ENCODE data around the gene LMAN2L.
"Not testable (repeated sequence)": the region's sequence is repeated elsewhere in the genome, so short reads cannot be mapped to it uniquely, and the experiment has no call there.

LMAN2L gene

GRCh38 chr2:96681540-96681939 lies 58.3 kb downstream of the LMAN2L start:
- no peaks in the 10 kb centered on the region for H3K27me3 ChIP-seq (replicated peaks in 2 of 5; ENCODE audit: control insufficient read depth in 4 of 5, insufficient read depth in 5 of 5, low read length in 4 of 5)
- 93% methylated on average over 3 of the region's 4 CpGs for WGBS (ENCODE audit: insufficient coverage)

GRCh38 chr2:96680561-96681141 lies 59.2 kb downstream of the LMAN2L start:
- no peaks in the 10 kb centered on the region for H3K9me3 ChIP-seq (ENCODE audit: control extremely low read depth in 1 of 5, control insufficient read depth in 4 of 5, insufficient read depth in 2 of 5, low read depth in 1 of 5, low read length in 4 of 5)
- H3K27me3 ChIP-seq (replicated peaks in 2 of 5; ENCODE audit: control insufficient read depth in 4 of 5, insufficient read depth in 5 of 5, low read length in 4 of 5) = no peaks in the 10 kb centered on the region
- ChIA-PET POLR2A (no interaction called here), CTCF (no interaction called here)
- WGBS (ENCODE audit: insufficient coverage) = 83% methylated on average over 2 of the region's 5 CpGs
- H3K27ac ChIP-seq (ENCODE audit: insufficient read depth in 1 of 2, low read depth in 1 of 2, low read length in 2 of 2, poor library complexity in 1 of 2, severe bottlenecking in 2 of 2) = no peak overlapping the region
- H3K4me3 ChIP-seq (ENCODE audit: control insufficient read depth in 1 of 7, extremely low read depth in 1 of 7, insufficient read depth in 4 of 7, low read depth in 2 of 7, low read length in 6 of 7) = no peak overlapping the region
- H3K4me1 ChIP-seq (ENCODE audit: control extremely low read depth in 1 of 4, control insufficient read depth in 4 of 4, insufficient read depth in 4 of 4, low read length in 3 of 4) = peaks cover 0 to 5% (median 0%) of the 10 kb centered on the region in 4 experiments
- no peak for DNase-seq
- no peaks in the 10 kb centered on the region for H3K36me3 ChIP-seq (ENCODE audit: control insufficient read depth in 4 of 4, insufficient read depth in 4 of 4, low read length in 3 of 4)

More at GRCh38 chr2:96681540-96681939, 58.3 kb downstream of the LMAN2L start:
- POLR2A ChIA-PET = no interaction called here
- H3K4me1 ChIP-seq (ENCODE audit: control extremely low read depth in 1 of 4, control insufficient read depth in 4 of 4, insufficient read depth in 4 of 4, low read length in 3 of 4) = no peaks in the 10 kb centered on the region
- H3K4me3 ChIP-seq (ENCODE audit: control insufficient read depth in 1 of 7, extremely low read depth in 1 of 7, insufficient read depth in 4 of 7, low read depth in 2 of 7, low read length in 6 of 7) = no peak overlapping the region
- no peaks in the 10 kb centered on the region for H3K9me3 ChIP-seq (ENCODE audit: control extremely low read depth in 1 of 5, control insufficient read depth in 4 of 5, insufficient read depth in 2 of 5, low read depth in 1 of 5, low read length in 4 of 5)
- H3K27ac ChIP-seq (ENCODE audit: insufficient read depth in 1 of 2, low read depth in 1 of 2, low read length in 2 of 2, poor library complexity in 1 of 2, severe bottlenecking in 2 of 2) = no peak overlapping the region
- no peaks in the 10 kb centered on the region for H3K36me3 ChIP-seq (ENCODE audit: control insufficient read depth in 4 of 4, insufficient read depth in 4 of 4, low read length in 3 of 4)
- no peak for DNase-seq
- CTCF ChIA-PET = no interaction called here

GRCh38 chr2:96679848-96680247 lies 60.0 kb downstream of the LMAN2L start:
- POLR2A ChIA-PET = no interaction called here
- DNase-seq = no peak
- H3K36me3 ChIP-seq (ENCODE audit: control insufficient read depth in 4 of 4, insufficient read depth in 4 of 4, low read length in 3 of 4) = no peaks in the 10 kb centered on the region
- peaks cover 0 to 5% (median 0%) of the 10 kb centered on the region in 4 experiments for H3K4me1 ChIP-seq (ENCODE audit: control extremely low read depth in 1 of 4, control insufficient read depth in 4 of 4, insufficient read depth in 4 of 4, low read length in 3 of 4)
- H3K9me3 ChIP-seq (ENCODE audit: control extremely low read depth in 1 of 5, control insufficient read depth in 4 of 5, insufficient read depth in 2 of 5, low read depth in 1 of 5, low read length in 4 of 5) = no peaks in the 10 kb centered on the region
- CTCF ChIA-PET = no interaction called here
- H3K4me3 ChIP-seq (ENCODE audit: control insufficient read depth in 1 of 7, extremely low read depth in 1 of 7, insufficient read depth in 4 of 7, low read depth in 2 of 7, low read length in 6 of 7) = no peak overlapping the region
- WGBS (ENCODE audit: insufficient coverage) = 95% methylated on average over 9 of the region's 9 CpGs
- H3K27me3 ChIP-seq (replicated peaks in 2 of 5; ENCODE audit: control insufficient read depth in 4 of 5, insufficient read depth in 5 of 5, low read length in 4 of 5) = no peaks in the 10 kb centered on the region
- H3K27ac ChIP-seq (ENCODE audit: insufficient read depth in 1 of 2, low read depth in 1 of 2, low read length in 2 of 2, poor library complexity in 1 of 2, severe bottlenecking in 2 of 2) = no peak overlapping the region

- no peak for DNase-seq
- ChIA-PET CTCF (interaction anchor here (0.9 kb wide), 1 partner anchor 8 kb away, joined by 4 read pairs; no protein-coding TSS in a partner anchor), POLR2A (no interaction called here)
- H3K4me1 ChIP-seq (ENCODE audit: control extremely low read depth in 1 of 4, control insufficient read depth in 4 of 4, insufficient read depth in 4 of 4, low read length in 3 of 4) = peaks cover 0 to 7% (median 5%) of the 10 kb centered on the region in 4 experiments
- no peak overlapping the region for H3K27ac ChIP-seq (ENCODE audit: insufficient read depth in 1 of 2, low read depth in 1 of 2, low read length in 2 of 2, poor library complexity in 1 of 2, severe bottlenecking in 2 of 2)
- peaks cover 0 to 2% (median 0%) of the 10 kb centered on the region in 5 experiments for H3K27me3 ChIP-seq (replicated peaks in 2 of 5; ENCODE audit: control insufficient read depth in 4 of 5, insufficient read depth in 5 of 5, low read length in 4 of 5)
- WGBS (ENCODE audit: insufficient coverage) = 94% methylated on average over 9 of the region's 15 CpGs
- no peaks in the 10 kb centered on the region for H3K36me3 ChIP-seq (ENCODE audit: control insufficient read depth in 4 of 4, insufficient read depth in 4 of 4, low read length in 3 of 4)
- H3K4me3 ChIP-seq (ENCODE audit: control insufficient read depth in 1 of 7, extremely low read depth in 1 of 7, insufficient read depth in 4 of 7, low read depth in 2 of 7, low read length in 6 of 7) = no peak overlapping the region
- no peaks in the 10 kb centered on the region for H3K9me3 ChIP-seq (ENCODE audit: control extremely low read depth in 1 of 5, control insufficient read depth in 4 of 5, insufficient read depth in 2 of 5, low read depth in 1 of 5, low read length in 4 of 5)
Observed at GRCh38 chr2:96669539-96670215, 70.2 kb downstream of the LMAN2L start.

- Histone ChIP-seq H3K9me3 (ENCODE audit: control extremely low read depth in 1 of 5, control insufficient read depth in 4 of 5, insufficient read depth in 2 of 5, low read depth in 1 of 5, low read length in 4 of 5) (peaks cover 0 to 3% (median 0%) of the 10 kb centered on the region in 5 experiments), H3K36me3 (ENCODE audit: control insufficient read depth in 4 of 4, insufficient read depth in 4 of 4, low read length in 3 of 4) (no peaks in the 10 kb centered on the region), H3K27ac (ENCODE audit: insufficient read depth in 1 of 2, low read depth in 1 of 2, low read length in 2 of 2, poor library complexity in 1 of 2, severe bottlenecking in 2 of 2) (no peak overlapping the region), H3K4me3 (ENCODE audit: control insufficient read depth in 1 of 7, extremely low read depth in 1 of 7, insufficient read depth in 4 of 7, low read depth in 2 of 7, low read length in 6 of 7) (no peak overlapping the region), H3K27me3 (replicated peaks in 2 of 5; ENCODE audit: control insufficient read depth in 4 of 5, insufficient read depth in 5 of 5, low read length in 4 of 5) (peaks cover 0 to 2% (median 0%) of the 10 kb centered on the region in 5 experiments), H3K4me1 (ENCODE audit: control extremely low read depth in 1 of 4, control insufficient read depth in 4 of 4, insufficient read depth in 4 of 4, low read length in 3 of 4) (peaks cover 0 to 7% (median 5%) of the 10 kb centered on the region in 4 experiments)
- DNase-seq = peak in 2 of 3 donors; percentile 25 to 41
- CTCF ChIA-PET = interaction anchor here (0.6 to 1.3 kb wide), 4 partner anchors 9 to 113 kb away, joined by 3 to 4 read pairs (median 4); no protein-coding TSS in a partner anchor
- 78% methylated on average over 10 of the region's 11 CpGs for WGBS (ENCODE audit: insufficient coverage)
- POLR2A ChIA-PET = no interaction called here
Observed at GRCh38 chr2:96668771-96669170, 71.1 kb downstream of the LMAN2L start.

- H3K4me1 ChIP-seq (ENCODE audit: control extremely low read depth in 1 of 4, control insufficient read depth in 4 of 4, insufficient read depth in 4 of 4, low read length in 3 of 4); H3K9me3 ChIP-seq (ENCODE audit: control extremely low read depth in 1 of 5, control insufficient read depth in 4 of 5, insufficient read depth in 2 of 5, low read depth in 1 of 5, low read length in 4 of 5); DNase-seq; H3K4me3 ChIP-seq (ENCODE audit: control insufficient read depth in 1 of 7, extremely low read depth in 1 of 7, insufficient read depth in 4 of 7, low read depth in 2 of 7, low read length in 6 of 7); H3K27ac ChIP-seq (ENCODE audit: insufficient read depth in 1 of 2, low read depth in 1 of 2, low read length in 2 of 2, poor library complexity in 1 of 2, severe bottlenecking in 2 of 2); H3K27me3 ChIP-seq (replicated peaks in 2 of 5; ENCODE audit: control insufficient read depth in 4 of 5, insufficient read depth in 5 of 5, low read length in 4 of 5); H3K36me3 ChIP-seq (ENCODE audit: control insufficient read depth in 4 of 4, insufficient read depth in 4 of 4, low read length in 3 of 4); POLR2A ChIA-PET: not testable (repeated sequence)
- WGBS (ENCODE audit: insufficient coverage) = 98% methylated on average over 3 of the region's 3 CpGs
- CTCF ChIA-PET = interaction anchor here (0.9 kb wide), 1 partner anchor 24 kb away, joined by 3 read pairs; no protein-coding TSS in a partner anchor
Observed at GRCh38 chr2:96665717-96666116, 74.1 kb downstream of the LMAN2L start.

- peak overlapping the region in 1 of 2 experiments; percentile 41 for H3K27ac ChIP-seq (ENCODE audit: insufficient read depth in 1 of 2, low read depth in 1 of 2, low read length in 2 of 2, poor library complexity in 1 of 2, severe bottlenecking in 2 of 2)
- 61% methylated on average over 3 of the region's 3 CpGs for WGBS (ENCODE audit: insufficient coverage)
- ChIA-PET CTCF (interaction anchor here (0.9 kb wide), 1 partner anchor 24 kb away, joined by 3 read pairs; no protein-coding TSS in a partner anchor), POLR2A (interaction anchor here (1.1 kb wide), 1 partner anchor 27 kb away, joined by 5 read pairs; the partner anchor contains the start of gene KANSL3)
- no peaks in the 10 kb centered on the region for H3K27me3 ChIP-seq (replicated peaks in 2 of 5; ENCODE audit: control insufficient read depth in 4 of 5, insufficient read depth in 5 of 5, low read length in 4 of 5)
- no peak overlapping the region for H3K4me3 ChIP-seq (ENCODE audit: control insufficient read depth in 1 of 7, extremely low read depth in 1 of 7, insufficient read depth in 4 of 7, low read depth in 2 of 7, low read length in 6 of 7)
- peaks cover 0 to 7% (median 5%) of the 10 kb centered on the region in 4 experiments for H3K4me1 ChIP-seq (ENCODE audit: control extremely low read depth in 1 of 4, control insufficient read depth in 4 of 4, insufficient read depth in 4 of 4, low read length in 3 of 4)
- peaks cover 0 to 3% (median 0%) of the 10 kb centered on the region in 5 experiments for H3K9me3 ChIP-seq (ENCODE audit: control extremely low read depth in 1 of 5, control insufficient read depth in 4 of 5, insufficient read depth in 2 of 5, low read depth in 1 of 5, low read length in 4 of 5)
- no peaks in the 10 kb centered on the region for H3K36me3 ChIP-seq (ENCODE audit: control insufficient read depth in 4 of 4, insufficient read depth in 4 of 4, low read length in 3 of 4)
- DNase-seq = peak; percentile 34 to 71 (median 69)
Observed at GRCh38 chr2:96665083-96665569, 74.7 kb downstream of the LMAN2L start.

Data from common myeloid progenitor, CD34-positive (primary cell).